B cell (primary cell): Measurements from ENCODE around the gene LEMD1. TPM values are rescaled to one million over a fixed set of nuclear protein-coding genes. Genes with fewer than 3 reads are reported as not detected.

Experiments
- ATAC-seq: fragments of 200-7000 bp; cut with Tn5 transposase; one replicate; pipeline ENCODE4 v1.10.0; 2021; ENCODE audit warnings: low read depth, mild to moderate bottlenecking, moderate number of reproducible peaks, moderate library complexity
- CTCF ChIA-PET: fragments of 350-600 bp; sonication (Branson Sonifier 250); formaldehyde crosslinking; loops from one replicate; lab custom pipeline; 2021; ENCODE audit warnings: antibody characterized with exemption, inconsistent platforms; lab: Charles Lee
- POLR2A ChIA-PET: fragments of 350-600 bp; sonication (Branson Sonifier 250); formaldehyde crosslinking; loops from one replicate; lab custom pipeline; 2021; ENCODE audit warnings: antibody characterized with exemption; lab: Charles Lee
- DNase-seq: peaks from one replicate; pipeline ENCODE4 v3.0.0; 2013
- H2AFZ ChIP-seq: 2 replicates; pipeline ENCODE4 v1.6.1; 2012; ENCODE audit warnings: mild to moderate bottlenecking, low read depth, low read length; ENCODE audit not compliant: insufficient read depth, poor library complexity, severe bottlenecking
- H3K27ac ChIP-seq, 2 donors: 1 replicate in 1 of 2; 2 replicates in 1 of 2; pipeline ENCODE4 v1.5.1; 2012 to 2013; ENCODE audit warnings: low read length in 2 of 2, mild to moderate bottlenecking in 2 of 2, moderate library complexity in 1 of 2
- H3K27me3 ChIP-seq, 4 experiments: fragments of 200-600 bp in 1 of 4; sonication (generic) in 1 of 4; replicated peaks in 1 of 4; 1 replicate in 2 of 4; 2 replicates in 2 of 4; pipeline versions ENCODE4 v1.6.1 to v1.7.0; 2013 to 2016; ENCODE audit warnings: low read length in 3 of 4, mild to moderate bottlenecking in 2 of 4, mixed read lengths in 1 of 4, moderate library complexity in 1 of 4; ENCODE audit not compliant: insufficient read depth in 4 of 4, control insufficient read depth in 3 of 4; ENCODE audit errors: control extremely low read depth in 1 of 4
- H3K36me3 ChIP-seq, 2 experiments: replicated peaks in 1 of 2; 1 replicate in 1 of 2; 2 replicates in 1 of 2; pipeline versions ENCODE4 v1.6.1 to v1.7.1; 2013; ENCODE audit warnings: low read length in 1 of 2; ENCODE audit not compliant: insufficient read depth in 2 of 2, control insufficient read depth in 1 of 2; ENCODE audit errors: control extremely low read depth in 1 of 2, extremely low read depth in 1 of 2
- H3K4me1 ChIP-seq, 2 donors: fragments of 200-600 bp in 1 of 2; sonication (generic) in 1 of 2; 1 replicate in 1 of 2; 2 replicates in 1 of 2; pipeline versions ENCODE4 v1.5.1 to v1.6.1; 2013 to 2017; ENCODE audit warnings: low read length in 2 of 2; ENCODE audit not compliant: control insufficient read depth in 2 of 2, insufficient read depth in 2 of 2
- H3K4me2 ChIP-seq: replicated peaks from 2 replicates; pipeline ENCODE3; 2012; ENCODE audit warnings: mild to moderate bottlenecking, low read depth, low read length; ENCODE audit not compliant: poor library complexity, severe bottlenecking
- H3K4me3 ChIP-seq, 5 experiments: fragments of 200-600 bp in 1 of 5; sonication (generic) in 1 of 5; 1 replicate in 3 of 5; 2 replicates in 2 of 5; pipeline versions ENCODE4 v1.5.1 to v1.7.0; 2011 to 2016; ENCODE audit warnings: low read length in 4 of 5, mild to moderate bottlenecking in 4 of 5, low read depth in 2 of 5, control low read depth in 1 of 5, moderate library complexity in 1 of 5; ENCODE audit not compliant: insufficient read depth in 1 of 5; ENCODE audit errors: control extremely low read depth in 1 of 5, extremely low read depth in 1 of 5
- H3K79me2 ChIP-seq: fragments of 200-600 bp; sonication (generic); one replicate; pipeline ENCODE4 v1.6.0; 2016; ENCODE audit warnings: low read length; ENCODE audit not compliant: control insufficient read depth, insufficient read depth
- H3K9ac ChIP-seq: fragments of 200-600 bp; sonication (generic); 2 replicates; pipeline ENCODE4 v1.6.1; 2017; ENCODE audit warnings: mild to moderate bottlenecking, low read length, moderate library complexity
- H3K9me3 ChIP-seq, 3 donors: one replicate each; pipeline versions ENCODE4 v1.6.1 to v1.7.1; 2013; ENCODE audit warnings: low read length in 2 of 3; ENCODE audit not compliant: control insufficient read depth in 2 of 3, insufficient read depth in 1 of 3; ENCODE audit errors: control extremely low read depth in 1 of 3
- H4K20me1 ChIP-seq: 2 replicates; pipeline ENCODE4 v1.6.0; 2012; ENCODE audit warnings: mild to moderate bottlenecking, low read length; ENCODE audit not compliant: insufficient read depth, control insufficient read depth, poor library complexity, severe bottlenecking
- H3K27ac Mint-ChIP-seq: one replicate; pipeline ENCODE4 v1.8.0; 2021; ENCODE audit warnings: mixed read lengths
- H3K27me3 Mint-ChIP-seq: one replicate; pipeline ENCODE4 v1.8.0; 2021; ENCODE audit warnings: mixed read lengths
- H3K4me1 Mint-ChIP-seq: one replicate; pipeline ENCODE4 v1.8.0; 2021; ENCODE audit warnings: mixed read lengths
- H3K4me3 Mint-ChIP-seq: one replicate; pipeline ENCODE4 v1.8.0; 2021; ENCODE audit warnings: mixed read lengths
- H3K9me3 Mint-ChIP-seq: one replicate; pipeline ENCODE4 v1.8.0; 2022; ENCODE audit warnings: mixed read lengths; ENCODE audit not compliant: insufficient read depth
- EZH2 ChIP-seq: IDR thresholded peaks from 2 replicates; pipeline ENCODE4 v1.6.1; 2012; ENCODE audit warnings: borderline replicate concordance, low read depth, mild to moderate bottlenecking, moderate library complexity, low read length; ENCODE audit not compliant: insufficient read depth, poor library complexity, severe bottlenecking
- WGBS: methylation state at CpG from one replicate; pipeline ENCODE4 v1.1.5; 2013; ENCODE audit warnings: missing lambda C conversion rate; ENCODE audit not compliant: insufficient coverage; 5-methylcytosine and 5-hydroxymethylcytosine counted together
- intact Hi-C: fragments of 100-400 bp; cut with micrococcal nuclease; formaldehyde crosslinking; loops from one replicate; pipeline ENCODE4 v1.10.0; 2022
- polyA plus RNA-seq: library from polyadenylated mRNA; depleted of rRNA; stranded (reverse); fragments of >200 nt; gene quantifications from 2 replicates; pipeline ENCODE4 v1.2.3, GENCODE V29; 2012
- total RNA-seq, 2 donors: library from RNA; stranded (reverse); fragments of 120-200 nt in 1 of 2; gene quantifications; 1 replicate in 1 of 2; 2 replicates in 1 of 2; pipeline versions ENCODE4 v1.2.3 to v1.2.4, GENCODE V29; 2013 to 2022
- TF ChIP-seq, protein P1 (sequence below): fragments of 200-600 bp; IDR thresholded peaks from one replicate; pipeline ENCODE4 v1.8.0; 2022; ENCODE audit warnings: antibody characterized with exemption, mild to moderate bottlenecking

Gene LEMD1
- total and polyA plus RNA-seq, 2 donors (not counting 1 experiment from before 2014, with no cell fraction given) = 0.57 TPM; not detected in 1

GRCh38 chr1:205382561-205382960 lies 39.3 kb downstream of the LEMD1 start:
- TF ChIP-seq EZH2 = no peak
- TF ChIP-seq, protein P1, sequence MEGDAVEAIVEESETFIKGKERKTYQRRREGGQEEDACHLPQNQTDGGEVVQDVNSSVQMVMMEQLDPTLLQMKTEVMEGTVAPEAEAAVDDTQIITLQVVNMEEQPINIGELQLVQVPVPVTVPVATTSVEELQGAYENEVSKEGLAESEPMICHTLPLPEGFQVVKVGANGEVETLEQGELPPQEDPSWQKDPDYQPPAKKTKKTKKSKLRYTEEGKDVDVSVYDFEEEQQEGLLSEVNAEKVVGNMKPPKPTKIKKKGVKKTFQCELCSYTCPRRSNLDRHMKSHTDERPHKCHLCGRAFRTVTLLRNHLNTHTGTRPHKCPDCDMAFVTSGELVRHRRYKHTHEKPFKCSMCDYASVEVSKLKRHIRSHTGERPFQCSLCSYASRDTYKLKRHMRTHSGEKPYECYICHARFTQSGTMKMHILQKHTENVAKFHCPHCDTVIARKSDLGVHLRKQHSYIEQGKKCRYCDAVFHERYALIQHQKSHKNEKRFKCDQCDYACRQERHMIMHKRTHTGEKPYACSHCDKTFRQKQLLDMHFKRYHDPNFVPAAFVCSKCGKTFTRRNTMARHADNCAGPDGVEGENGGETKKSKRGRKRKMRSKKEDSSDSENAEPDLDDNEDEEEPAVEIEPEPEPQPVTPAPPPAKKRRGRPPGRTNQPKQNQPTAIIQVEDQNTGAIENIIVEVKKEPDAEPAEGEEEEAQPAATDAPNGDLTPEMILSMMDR = no peak
- Histone ChIP-seq H3K4me2 (no peak overlapping the region), H3K9ac (no peak overlapping the region), H3K79me2 (no peaks in the 10 kb centered on the region), H3K9me3 (no peaks in the 10 kb centered on the region), H3K36me3 (no peaks in the 10 kb centered on the region), H2AFZ (no peak overlapping the region), H3K27me3 (peaks cover 0 to 3% (median 0%) of the 10 kb centered on the region in 4 experiments), H3K27ac (no peak overlapping the region), H4K20me1 (no peaks in the 10 kb centered on the region), H3K4me1 (no peaks in the 10 kb centered on the region), H3K4me3 (no peak overlapping the region)
- H3K9me3 Mint-ChIP-seq = no peaks in the 10 kb centered on the region
- no peak for ATAC-seq
- H3K27me3 Mint-ChIP-seq = peaks cover 32% of the 10 kb centered on the region
- H3K4me1 Mint-ChIP-seq = no peaks in the 10 kb centered on the region
- WGBS = no CpG with 5 or more reads among the region's 4 CpGs
- POLR2A ChIA-PET = no interaction called here
- no peak for DNase-seq
- intact Hi-C loops = no loop called here
- CTCF ChIA-PET = interaction anchor here (0.7 kb wide), 2 partner anchors 142 to 1254 kb away, joined by 3 read pairs; no protein-coding TSS in a partner anchor
- no peak overlapping the region for H3K27ac Mint-ChIP-seq
- H3K4me3 Mint-ChIP-seq = no peak overlapping the region

- H3K4me1 ChIP-seq = no peaks in the 10 kb centered on the region
- DNase-seq (no peak), ATAC-seq (no peak)
- H3K4me3 ChIP-seq = no peak overlapping the region
- H3K27me3 ChIP-seq = peaks cover 0 to 4% (median 0%) of the 10 kb centered on the region in 4 experiments
- TF ChIP-seq, protein P1 = no peak
- TF ChIP-seq EZH2 = no peak
- H4K20me1 ChIP-seq = no peaks in the 10 kb centered on the region
- no peaks in the 10 kb centered on the region for H3K9me3 ChIP-seq
- intact Hi-C loops = no loop called here
- H3K4me1 Mint-ChIP-seq = no peaks in the 10 kb centered on the region
- no peaks in the 10 kb centered on the region for H3K79me2 ChIP-seq
- H3K4me2 ChIP-seq = no peak overlapping the region
- H3K27ac Mint-ChIP-seq = no peak overlapping the region
- POLR2A ChIA-PET = interaction anchor here (0.5 kb wide), 1 partner anchor 211 kb away, joined by 3 read pairs; no protein-coding TSS in a partner anchor
- H3K27ac ChIP-seq = no peak overlapping the region
- no peaks in the 10 kb centered on the region for H3K9me3 Mint-ChIP-seq
- no peaks in the 10 kb centered on the region for H3K36me3 ChIP-seq
- no peak overlapping the region for H2AFZ ChIP-seq
- CTCF ChIA-PET = interaction anchor here (0.7 to 1.4 kb wide), 3 partner anchors 46 to 189 kb away, joined by 3 to 4 read pairs (median 3); no protein-coding TSS in a partner anchor
- H3K9ac ChIP-seq = no peak overlapping the region
- peaks cover 39% of the 10 kb centered on the region for H3K27me3 Mint-ChIP-seq
- no peak overlapping the region for H3K4me3 Mint-ChIP-seq
- 76% methylated on average over 5 of the region's 6 CpGs for WGBS
Observed at GRCh38 chr1:205381305-205381704, 40.6 kb downstream of the LEMD1 start.
